ENCODE data around the gene SGSH.

SGSH gene

GRCh38 chr17:80227156-80227555, 7.0 kb upstream of the SGSH start:
- no peak for DNase-seq
- Histone ChIP-seq H3K4me3 (ENCODE audit: low read depth, low read length) (no peak overlapping the region), H3K9me3 (ENCODE audit: severe bottlenecking) (peaks cover 3% of the 10 kb centered on the region), H3K27me3 (ENCODE audit: insufficient read depth, low read depth, severe bottlenecking) (no peaks in the 10 kb centered on the region), H3K27ac (no peak overlapping the region), H3K36me3 (peaks cover 17% of the 10 kb centered on the region)
- TF ChIP-seq, protein P1, sequence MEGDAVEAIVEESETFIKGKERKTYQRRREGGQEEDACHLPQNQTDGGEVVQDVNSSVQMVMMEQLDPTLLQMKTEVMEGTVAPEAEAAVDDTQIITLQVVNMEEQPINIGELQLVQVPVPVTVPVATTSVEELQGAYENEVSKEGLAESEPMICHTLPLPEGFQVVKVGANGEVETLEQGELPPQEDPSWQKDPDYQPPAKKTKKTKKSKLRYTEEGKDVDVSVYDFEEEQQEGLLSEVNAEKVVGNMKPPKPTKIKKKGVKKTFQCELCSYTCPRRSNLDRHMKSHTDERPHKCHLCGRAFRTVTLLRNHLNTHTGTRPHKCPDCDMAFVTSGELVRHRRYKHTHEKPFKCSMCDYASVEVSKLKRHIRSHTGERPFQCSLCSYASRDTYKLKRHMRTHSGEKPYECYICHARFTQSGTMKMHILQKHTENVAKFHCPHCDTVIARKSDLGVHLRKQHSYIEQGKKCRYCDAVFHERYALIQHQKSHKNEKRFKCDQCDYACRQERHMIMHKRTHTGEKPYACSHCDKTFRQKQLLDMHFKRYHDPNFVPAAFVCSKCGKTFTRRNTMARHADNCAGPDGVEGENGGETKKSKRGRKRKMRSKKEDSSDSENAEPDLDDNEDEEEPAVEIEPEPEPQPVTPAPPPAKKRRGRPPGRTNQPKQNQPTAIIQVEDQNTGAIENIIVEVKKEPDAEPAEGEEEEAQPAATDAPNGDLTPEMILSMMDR (IDR thresholded peaks at IDR 0.05; ENCODE audit: low read depth, low read length), result no peak

GRCh38 chr17:80225230-80225629, 5.1 kb upstream of the SGSH start:
- TF ChIP-seq, protein P1 (IDR thresholded peaks at IDR 0.05; ENCODE audit: low read depth, low read length), result no peak
- Histone ChIP-seq H3K27me3 (ENCODE audit: insufficient read depth, low read depth, severe bottlenecking) (no peaks in the 10 kb centered on the region), H3K27ac (no peak overlapping the region), H3K9me3 (ENCODE audit: severe bottlenecking) (no peaks in the 10 kb centered on the region), H3K36me3 (peaks cover 11% of the 10 kb centered on the region), H3K4me3 (ENCODE audit: low read depth, low read length) (no peak overlapping the region)
- DNase-seq, result no peak

GRCh38 chr17:80224683-80225082, 4.5 kb upstream of the SGSH start:
- TF ChIP-seq, protein P1 (IDR thresholded peaks at IDR 0.05; ENCODE audit: low read depth, low read length), result no peak
- H3K4me3 ChIP-seq (ENCODE audit: low read depth, low read length), result no peak overlapping the region
- H3K9me3 ChIP-seq (ENCODE audit: severe bottlenecking), result no peaks in the 10 kb centered on the region
- peaks cover 11% of the 10 kb centered on the region for H3K36me3 ChIP-seq
- no peaks in the 10 kb centered on the region for H3K27me3 ChIP-seq (ENCODE audit: insufficient read depth, low read depth, severe bottlenecking)
- no peak overlapping the region for H3K27ac ChIP-seq
- DNase-seq, result no peak

- Histone ChIP-seq H3K4me3 (ENCODE audit: low read depth, low read length) (no peak overlapping the region), H3K27ac (no peak overlapping the region), H3K36me3 (peaks cover 11% of the 10 kb centered on the region), H3K9me3 (ENCODE audit: severe bottlenecking) (no peaks in the 10 kb centered on the region), H3K27me3 (ENCODE audit: insufficient read depth, low read depth, severe bottlenecking) (no peaks in the 10 kb centered on the region)
- TF ChIP-seq, protein P1 (IDR thresholded peaks at IDR 0.05; ENCODE audit: low read depth, low read length), result no peak
- no peak for DNase-seq
Measured at GRCh38 chr17:80223838-80224497, 3.8 kb upstream of the SGSH start.

DNA sequence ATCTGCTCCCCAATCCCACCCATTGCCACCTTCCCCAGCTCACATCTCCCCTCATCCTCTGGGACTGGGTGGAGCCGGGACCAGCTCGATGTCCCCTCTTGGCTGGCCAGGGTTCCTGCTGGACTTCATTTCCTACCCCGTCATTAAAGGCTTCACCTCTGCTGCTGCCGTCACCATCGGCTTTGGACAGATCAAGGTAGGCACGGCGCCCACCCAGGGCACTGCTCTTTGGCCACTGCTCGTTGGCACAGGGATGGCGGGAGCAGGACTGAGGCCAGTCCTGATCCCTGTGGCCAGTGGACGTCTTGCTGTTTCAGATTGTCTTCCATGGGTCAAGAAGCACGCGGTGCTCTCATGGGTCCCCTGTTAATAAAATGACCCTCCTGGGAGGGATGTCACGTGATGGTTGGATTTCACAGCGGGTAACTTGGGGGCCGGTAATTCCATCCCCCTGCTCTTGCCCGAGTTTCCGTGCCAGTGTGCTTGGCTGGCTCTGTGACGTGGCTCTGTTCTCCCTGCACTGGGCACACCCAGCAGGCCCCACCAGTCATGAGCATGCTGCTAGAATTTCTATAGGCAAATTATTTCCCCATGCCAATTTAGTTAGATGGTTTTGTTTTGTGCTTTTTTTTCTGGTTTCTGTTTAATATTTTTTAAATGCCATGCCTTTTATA, 3.1 kb upstream of the SGSH start:
- no peaks in the 10 kb centered on the region for H3K9me3 ChIP-seq (ENCODE audit: severe bottlenecking)
- H3K27me3 ChIP-seq (ENCODE audit: insufficient read depth, low read depth, severe bottlenecking), result no peaks in the 10 kb centered on the region
- H3K36me3 ChIP-seq, result peaks cover 11% of the 10 kb centered on the region
- no peak for DNase-seq
- TF ChIP-seq, protein P1 (IDR thresholded peaks at IDR 0.05; ENCODE audit: low read depth, low read length), result no peak
- no peak overlapping the region for H3K4me3 ChIP-seq (ENCODE audit: low read depth, low read length)
- H3K27ac ChIP-seq, result no peak overlapping the region
